NCI-H446 treated with DMSO at 0.1 percent for 48 hours (cell line): ENCODE measurements around the gene PKD1L1.
"Not testable (repeated sequence)": the region's sequence is repeated elsewhere in the genome, so short reads cannot be mapped to it uniquely, and the experiment has no call there.

Source experiments
- DNase-seq: peaks from one replicate; lab custom pipeline; 2025; lab: John Stamatoyannopoulos, UW

The PKD1L1 gene

GRCh38 chr7:47938574-47939165 is 9.6 kb downstream of the PKD1L1 start:
- DNase-seq: no peak

GRCh38 chr7:47937711-47938573 is 10.3 kb downstream of the PKD1L1 start:
- DNase-seq: no peak

- no peak for DNase-seq
Observed at GRCh38 chr7:47937065-47937687, 11.1 kb downstream of the PKD1L1 start.

- no peak for DNase-seq
Observed at GRCh38 chr7:47936323-47936722, 11.9 kb downstream of the PKD1L1 start.

- DNase-seq: no peak
Observed at GRCh38 chr7:47935336-47935735, 12.9 kb downstream of the PKD1L1 start.

GRCh38 chr7:47934831-47935230 is 13.4 kb downstream of the PKD1L1 start:
- DNase-seq: no peak

- no peak for DNase-seq
Observed at GRCh38 chr7:47933215-47933614, 15.1 kb downstream of the PKD1L1 start.

GRCh38 chr7:47932466-47933037 is 15.7 kb downstream of the PKD1L1 start:
- no peak for DNase-seq

- no peak for DNase-seq
Observed at GRCh38 chr7:47932016-47932415, 16.2 kb downstream of the PKD1L1 start.

- DNase-seq: no peak
Observed at GRCh38 chr7:47931005-47932004, 17.0 kb downstream of the PKD1L1 start.

- no peak for DNase-seq
Observed at GRCh38 chr7:47924266-47924665, 24.0 kb downstream of the PKD1L1 start.

- DNase-seq: not testable (repeated sequence)
Observed at GRCh38 chr7:47923081-47923875, 25.0 kb downstream of the PKD1L1 start.

- not testable (repeated sequence) for DNase-seq
Observed at GRCh38 chr7:47916514-47916913, 31.8 kb downstream of the PKD1L1 start.

GRCh38 chr7:47915616-47915976 is 32.7 kb downstream of the PKD1L1 start:
- DNase-seq: no peak

- no peak for DNase-seq
Observed at GRCh38 chr7:47914717-47915615, 33.3 kb downstream of the PKD1L1 start.

- DNase-seq: no peak
Observed at GRCh38 chr7:47912332-47912731, 35.9 kb downstream of the PKD1L1 start.

GRCh38 chr7:47908720-47909119 is 39.5 kb downstream of the PKD1L1 start:
- DNase-seq: no peak

GRCh38 chr7:47907981-47908616 is 40.2 kb downstream of the PKD1L1 start:
- no peak for DNase-seq

GRCh38 chr7:47906883-47907282 is 41.4 kb downstream of the PKD1L1 start:
- DNase-seq: no peak
